SJCRH30 (cell line): ENCODE data around the gene FKTN. TPM values are rescaled to one million over a fixed set of nuclear protein-coding genes. Genes with fewer than 3 reads are reported as not detected.

Source experiments
- DNase-seq, 2 experiments: peaks; one replicate each; pipeline ENCODE4 v3.0.0-alpha.2; 2015 to 2020
- H3K27ac ChIP-seq: fragments of 250-450 bp; sonication (Bioruptor Pico); 2 replicates; pipeline ENCODE4 v1.5.1; 2020; ENCODE audit warnings: mild to moderate bottlenecking, moderate library complexity
- H3K27me3 ChIP-seq: fragments of 250-450 bp; sonication (Bioruptor Pico); 2 replicates; pipeline ENCODE4 v1.5.1; 2020; ENCODE audit warnings: mild to moderate bottlenecking, moderate library complexity
- H3K36me3 ChIP-seq: fragments of 250-450 bp; sonication (Bioruptor Pico); 2 replicates; pipeline ENCODE4 v1.5.1; 2020; ENCODE audit warnings: mild to moderate bottlenecking, moderate library complexity
- H3K4me1 ChIP-seq: fragments of 250-450 bp; sonication (Bioruptor Pico); 2 replicates; pipeline ENCODE4 v1.5.1; 2020; ENCODE audit warnings: mild to moderate bottlenecking, moderate library complexity
- H3K4me3 ChIP-seq: fragments of 250-450 bp; sonication (Bioruptor Pico); 2 replicates; pipeline ENCODE4 v1.5.1; 2020; ENCODE audit warnings: mild to moderate bottlenecking, moderate library complexity
- H3K9me3 ChIP-seq: fragments of 250-450 bp; sonication (Bioruptor Pico); replicated peaks from 2 replicates; pipeline ENCODE4 v1.5.1; 2020; ENCODE audit warnings: mild to moderate bottlenecking, moderate library complexity
- total RNA-seq: library from RNA; depleted of rRNA; stranded (reverse); fragments of >200 nt; shearing (Covaris generic); gene quantifications from 2 replicates; pipeline ENCODE4 v1.2.3, GENCODE V29; 2014; rRNA removed

Gene FKTN
- total RNA-seq, 1 experiment from 2014 or later, result 28.4 TPM

- peaks cover 13% of the 10 kb centered on the region for H3K4me1 ChIP-seq
- peaks cover 3% of the 10 kb centered on the region; the same call in 1 of the 2 replicates for H3K27me3 ChIP-seq
- no peaks in the 10 kb centered on the region for H3K36me3 ChIP-seq
- DNase-seq, result peak; percentile 30 to 50
- H3K9me3 ChIP-seq, result no peaks in the 10 kb centered on the region
- H3K4me3 ChIP-seq, result no peak overlapping the region
- no peak overlapping the region for H3K27ac ChIP-seq
These were observed 120.2 kb downstream of the FKTN start for GRCh38 chr9:105678163-105678562.

- H3K27ac ChIP-seq, result no peak overlapping the region
- H3K36me3 ChIP-seq, result no peaks in the 10 kb centered on the region
- DNase-seq, result no peak
- H3K4me1 ChIP-seq, result peaks cover 13% of the 10 kb centered on the region
- H3K4me3 ChIP-seq, result no peak overlapping the region
- peaks cover 3% of the 10 kb centered on the region; the same call in 1 of the 2 replicates for H3K27me3 ChIP-seq
- no peaks in the 10 kb centered on the region for H3K9me3 ChIP-seq
These were observed 120.8 kb downstream of the FKTN start for GRCh38 chr9:105678781-105679180.

- Histone ChIP-seq H3K36me3 (no peaks in the 10 kb centered on the region), H3K27ac (no peak overlapping the region), H3K4me3 (no peak overlapping the region), H3K27me3 (peaks cover 3% of the 10 kb centered on the region; the same call in 1 of the 2 replicates), H3K4me1 (peaks cover 13% of the 10 kb centered on the region), H3K9me3 (no peaks in the 10 kb centered on the region)
- peak in 1 of 2 experiments; percentile 29 for DNase-seq
These were observed 121.5 kb downstream of the FKTN start for GRCh38 chr9:105679257-105680022.

- peaks cover 13% of the 10 kb centered on the region for H3K4me1 ChIP-seq
- H3K27me3 ChIP-seq, result peaks cover 3% of the 10 kb centered on the region; the same call in 1 of the 2 replicates
These were observed 123.4 kb downstream of the FKTN start for GRCh38 chr9:105681313-105681712.

GRCh38 chr9:105681724-105682123 is 123.8 kb downstream of the FKTN start:
- Histone ChIP-seq H3K4me3 (no peak overlapping the region), H3K9me3 (no peaks in the 10 kb centered on the region), H3K27ac (no peak overlapping the region), H3K4me1 (peaks cover 13% of the 10 kb centered on the region), H3K27me3 (peaks cover 3% of the 10 kb centered on the region; the same call in 1 of the 2 replicates), H3K36me3 (no peaks in the 10 kb centered on the region)
- DNase-seq, result no peak

More at GRCh38 chr9:105681313-105681712, 123.4 kb downstream of the FKTN start:
- H3K27ac ChIP-seq, result no peak overlapping the region
- H3K4me3 ChIP-seq, result no peak overlapping the region
- H3K36me3 ChIP-seq, result no peaks in the 10 kb centered on the region
- no peaks in the 10 kb centered on the region for H3K9me3 ChIP-seq
- DNase-seq, result no peak

GRCh38 chr9:105683688-105684275 is 125.9 kb downstream of the FKTN start:
- Histone ChIP-seq H3K9me3 (peaks cover 5% of the 10 kb centered on the region; the same call in 1 of the 2 replicates), H3K27ac (no peak overlapping the region), H3K4me1 (peaks cover 7% of the 10 kb centered on the region), H3K27me3 (no peaks in the 10 kb centered on the region), H3K4me3 (no peak overlapping the region), H3K36me3 (no peaks in the 10 kb centered on the region)
- peak in 1 of 2 experiments; percentile 19 for DNase-seq

GRCh38 chr9:105686936-105687335 is 129.0 kb downstream of the FKTN start:
- no peak for DNase-seq
- Histone ChIP-seq H3K4me1 (no peaks in the 10 kb centered on the region), H3K9me3 (peaks cover 5% of the 10 kb centered on the region; the same call in 1 of the 2 replicates)

More at GRCh38 chr9:105686936-105687335, 129.0 kb downstream of the FKTN start:
- no peaks in the 10 kb centered on the region for H3K27me3 ChIP-seq
- H3K27ac ChIP-seq, result no peak overlapping the region
- H3K36me3 ChIP-seq, result no peaks in the 10 kb centered on the region
- no peak overlapping the region for H3K4me3 ChIP-seq

Other genes starting within 250 kb of the FKTN start
- gene FSD1L, start 110.1 kb upstream of the FKTN start, total RNA-seq, result 3.1 and 6.4 TPM in 2 replicates
- not detected in 2 replicates for gene TAL2, start 104.3 kb downstream of the FKTN start, total RNA-seq
- 25.4 and 27.1 TPM in 2 replicates for gene TMEM38B, start 136.4 kb downstream of the FKTN start, total RNA-seq